B cell (primary cell): Measurements from ENCODE around the gene ZNF433. TPM values are rescaled to one million over a fixed set of nuclear protein-coding genes. Genes with fewer than 3 reads are reported as not detected.

Experiments used
- ATAC-seq: fragments of 200-7000 bp; cut with Tn5 transposase; one replicate; pipeline ENCODE4 v1.10.0; 2021; ENCODE audit warnings: low read depth, mild to moderate bottlenecking, moderate number of reproducible peaks, moderate library complexity
- CTCF ChIA-PET: fragments of 350-600 bp; sonication (Branson Sonifier 250); formaldehyde crosslinking; loops from one replicate; lab custom pipeline; 2021; ENCODE audit warnings: antibody characterized with exemption, inconsistent platforms; lab: Charles Lee
- POLR2A ChIA-PET: fragments of 350-600 bp; sonication (Branson Sonifier 250); formaldehyde crosslinking; loops from one replicate; lab custom pipeline; 2021; ENCODE audit warnings: antibody characterized with exemption; lab: Charles Lee
- DNase-seq: peaks from one replicate; pipeline ENCODE4 v3.0.0; 2013
- H2AFZ ChIP-seq: 2 replicates; pipeline ENCODE4 v1.6.1; 2012; ENCODE audit warnings: mild to moderate bottlenecking, low read depth, low read length; ENCODE audit not compliant: insufficient read depth, poor library complexity, severe bottlenecking
- H3K27ac ChIP-seq, 2 donors: 1 replicate in 1 of 2; 2 replicates in 1 of 2; pipeline ENCODE4 v1.5.1; 2012 to 2013; ENCODE audit warnings: low read length in 2 of 2, mild to moderate bottlenecking in 2 of 2, moderate library complexity in 1 of 2
- H3K27me3 ChIP-seq, 4 experiments: fragments of 200-600 bp in 1 of 4; sonication (generic) in 1 of 4; replicated peaks in 1 of 4; 1 replicate in 2 of 4; 2 replicates in 2 of 4; pipeline versions ENCODE4 v1.6.1 to v1.7.0; 2013 to 2016; ENCODE audit warnings: low read length in 3 of 4, mild to moderate bottlenecking in 2 of 4, mixed read lengths in 1 of 4, moderate library complexity in 1 of 4; ENCODE audit not compliant: insufficient read depth in 4 of 4, control insufficient read depth in 3 of 4; ENCODE audit errors: control extremely low read depth in 1 of 4
- H3K36me3 ChIP-seq, 2 experiments: replicated peaks in 1 of 2; 1 replicate in 1 of 2; 2 replicates in 1 of 2; pipeline versions ENCODE4 v1.6.1 to v1.7.1; 2013; ENCODE audit warnings: low read length in 1 of 2; ENCODE audit not compliant: insufficient read depth in 2 of 2, control insufficient read depth in 1 of 2; ENCODE audit errors: control extremely low read depth in 1 of 2, extremely low read depth in 1 of 2
- H3K4me1 ChIP-seq, 2 donors: fragments of 200-600 bp in 1 of 2; sonication (generic) in 1 of 2; 1 replicate in 1 of 2; 2 replicates in 1 of 2; pipeline versions ENCODE4 v1.5.1 to v1.6.1; 2013 to 2017; ENCODE audit warnings: low read length in 2 of 2; ENCODE audit not compliant: control insufficient read depth in 2 of 2, insufficient read depth in 2 of 2
- H3K4me2 ChIP-seq: replicated peaks from 2 replicates; pipeline ENCODE3; 2012; ENCODE audit warnings: mild to moderate bottlenecking, low read depth, low read length; ENCODE audit not compliant: poor library complexity, severe bottlenecking
- H3K4me3 ChIP-seq, 5 experiments: fragments of 200-600 bp in 1 of 5; sonication (generic) in 1 of 5; 1 replicate in 3 of 5; 2 replicates in 2 of 5; pipeline versions ENCODE4 v1.5.1 to v1.7.0; 2011 to 2016; ENCODE audit warnings: low read length in 4 of 5, mild to moderate bottlenecking in 4 of 5, low read depth in 2 of 5, control low read depth in 1 of 5, moderate library complexity in 1 of 5; ENCODE audit not compliant: insufficient read depth in 1 of 5; ENCODE audit errors: control extremely low read depth in 1 of 5, extremely low read depth in 1 of 5
- H3K79me2 ChIP-seq: fragments of 200-600 bp; sonication (generic); one replicate; pipeline ENCODE4 v1.6.0; 2016; ENCODE audit warnings: low read length; ENCODE audit not compliant: control insufficient read depth, insufficient read depth
- H3K9ac ChIP-seq: fragments of 200-600 bp; sonication (generic); 2 replicates; pipeline ENCODE4 v1.6.1; 2017; ENCODE audit warnings: mild to moderate bottlenecking, low read length, moderate library complexity
- H3K9me3 ChIP-seq, 3 donors: one replicate each; pipeline versions ENCODE4 v1.6.1 to v1.7.1; 2013; ENCODE audit warnings: low read length in 2 of 3; ENCODE audit not compliant: control insufficient read depth in 2 of 3, insufficient read depth in 1 of 3; ENCODE audit errors: control extremely low read depth in 1 of 3
- H4K20me1 ChIP-seq: 2 replicates; pipeline ENCODE4 v1.6.0; 2012; ENCODE audit warnings: mild to moderate bottlenecking, low read length; ENCODE audit not compliant: insufficient read depth, control insufficient read depth, poor library complexity, severe bottlenecking
- H3K27ac Mint-ChIP-seq: one replicate; pipeline ENCODE4 v1.8.0; 2021; ENCODE audit warnings: mixed read lengths
- H3K27me3 Mint-ChIP-seq: one replicate; pipeline ENCODE4 v1.8.0; 2021; ENCODE audit warnings: mixed read lengths
- H3K4me1 Mint-ChIP-seq: one replicate; pipeline ENCODE4 v1.8.0; 2021; ENCODE audit warnings: mixed read lengths
- H3K4me3 Mint-ChIP-seq: one replicate; pipeline ENCODE4 v1.8.0; 2021; ENCODE audit warnings: mixed read lengths
- H3K9me3 Mint-ChIP-seq: one replicate; pipeline ENCODE4 v1.8.0; 2022; ENCODE audit warnings: mixed read lengths; ENCODE audit not compliant: insufficient read depth
- EZH2 ChIP-seq: IDR thresholded peaks from 2 replicates; pipeline ENCODE4 v1.6.1; 2012; ENCODE audit warnings: borderline replicate concordance, low read depth, mild to moderate bottlenecking, moderate library complexity, low read length; ENCODE audit not compliant: insufficient read depth, poor library complexity, severe bottlenecking
- WGBS: methylation state at CpG from one replicate; pipeline ENCODE4 v1.1.5; 2013; ENCODE audit warnings: missing lambda C conversion rate; ENCODE audit not compliant: insufficient coverage; 5-methylcytosine and 5-hydroxymethylcytosine counted together
- intact Hi-C: fragments of 100-400 bp; cut with micrococcal nuclease; formaldehyde crosslinking; loops from one replicate; pipeline ENCODE4 v1.10.0; 2022
- polyA plus RNA-seq: library from polyadenylated mRNA; depleted of rRNA; stranded (reverse); fragments of >200 nt; gene quantifications from 2 replicates; pipeline ENCODE4 v1.2.3, GENCODE V29; 2012
- total RNA-seq, 2 donors: library from RNA; stranded (reverse); fragments of 120-200 nt in 1 of 2; gene quantifications; 1 replicate in 1 of 2; 2 replicates in 1 of 2; pipeline versions ENCODE4 v1.2.3 to v1.2.4, GENCODE V29; 2013 to 2022
- TF ChIP-seq, protein P1 (sequence below): fragments of 200-600 bp; IDR thresholded peaks from one replicate; pipeline ENCODE4 v1.8.0; 2022; ENCODE audit warnings: antibody characterized with exemption, mild to moderate bottlenecking

ZNF433 gene
- total and polyA plus RNA-seq, 2 donors (not counting 1 experiment from before 2014, with no cell fraction given) = 1.3 to 7.3 TPM

DNA sequence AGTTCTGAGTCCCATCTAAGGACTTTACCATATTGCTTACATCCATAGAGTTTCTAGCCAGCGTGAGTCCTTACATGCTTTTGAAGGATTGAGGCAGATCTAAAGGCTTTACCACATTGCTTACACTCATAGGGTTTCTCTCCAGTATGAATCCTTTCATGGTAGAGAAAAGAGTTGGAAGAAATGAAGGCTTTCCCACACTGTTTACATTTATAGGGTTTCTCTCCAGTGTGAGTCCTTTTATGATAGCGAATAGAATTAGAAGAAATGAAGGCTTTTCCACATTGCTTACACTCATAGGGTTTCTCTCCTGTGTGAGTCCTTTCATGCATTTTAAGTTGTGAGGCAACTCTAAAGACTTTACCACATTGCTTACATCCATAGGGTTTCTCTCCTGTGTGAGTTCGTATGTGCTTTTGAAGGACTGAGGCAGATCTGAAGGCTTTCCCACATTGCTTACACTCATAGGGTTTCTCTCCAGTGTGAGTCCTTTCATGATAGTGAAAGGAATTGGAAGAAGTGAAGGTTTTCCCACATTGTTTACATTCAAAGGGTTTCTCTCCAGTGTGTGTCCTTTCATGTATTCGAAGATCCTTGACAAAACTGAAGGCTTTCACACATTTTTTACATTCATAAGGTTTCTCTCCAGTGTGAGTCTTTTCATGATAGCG, 8.4 kb upstream of the ZNF433 start:
- H3K27ac Mint-ChIP-seq = no peak overlapping the region
- no peaks in the 10 kb centered on the region for H3K79me2 ChIP-seq
- H3K4me1 Mint-ChIP-seq = no peaks in the 10 kb centered on the region
- no peak overlapping the region for H3K4me2 ChIP-seq
- H4K20me1 ChIP-seq = no peaks in the 10 kb centered on the region
- no peaks in the 10 kb centered on the region for H3K36me3 ChIP-seq
- H3K9me3 Mint-ChIP-seq = peaks cover 12% of the 10 kb centered on the region
- intact Hi-C loops = no loop called here
- no CpG with 5 or more reads among the region's 5 CpGs for WGBS
- peaks cover 16 to 39% (median 26%) of the 10 kb centered on the region in 3 donors for H3K9me3 ChIP-seq
- ATAC-seq (no peak), DNase-seq (no peak)
- H2AFZ ChIP-seq = no peak overlapping the region
- no peaks in the 10 kb centered on the region for H3K27me3 Mint-ChIP-seq
- POLR2A ChIA-PET = no interaction called here
- no peaks in the 10 kb centered on the region for H3K4me1 ChIP-seq
- TF ChIP-seq, protein P1, sequence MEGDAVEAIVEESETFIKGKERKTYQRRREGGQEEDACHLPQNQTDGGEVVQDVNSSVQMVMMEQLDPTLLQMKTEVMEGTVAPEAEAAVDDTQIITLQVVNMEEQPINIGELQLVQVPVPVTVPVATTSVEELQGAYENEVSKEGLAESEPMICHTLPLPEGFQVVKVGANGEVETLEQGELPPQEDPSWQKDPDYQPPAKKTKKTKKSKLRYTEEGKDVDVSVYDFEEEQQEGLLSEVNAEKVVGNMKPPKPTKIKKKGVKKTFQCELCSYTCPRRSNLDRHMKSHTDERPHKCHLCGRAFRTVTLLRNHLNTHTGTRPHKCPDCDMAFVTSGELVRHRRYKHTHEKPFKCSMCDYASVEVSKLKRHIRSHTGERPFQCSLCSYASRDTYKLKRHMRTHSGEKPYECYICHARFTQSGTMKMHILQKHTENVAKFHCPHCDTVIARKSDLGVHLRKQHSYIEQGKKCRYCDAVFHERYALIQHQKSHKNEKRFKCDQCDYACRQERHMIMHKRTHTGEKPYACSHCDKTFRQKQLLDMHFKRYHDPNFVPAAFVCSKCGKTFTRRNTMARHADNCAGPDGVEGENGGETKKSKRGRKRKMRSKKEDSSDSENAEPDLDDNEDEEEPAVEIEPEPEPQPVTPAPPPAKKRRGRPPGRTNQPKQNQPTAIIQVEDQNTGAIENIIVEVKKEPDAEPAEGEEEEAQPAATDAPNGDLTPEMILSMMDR = no peak
- TF ChIP-seq EZH2 = no peak
- no peak overlapping the region for H3K27ac ChIP-seq
- no peak overlapping the region for H3K4me3 Mint-ChIP-seq
- CTCF ChIA-PET = no interaction called here
- no peak overlapping the region for H3K4me3 ChIP-seq
- no peak overlapping the region for H3K9ac ChIP-seq
- H3K27me3 ChIP-seq = no peaks in the 10 kb centered on the region

DNA sequence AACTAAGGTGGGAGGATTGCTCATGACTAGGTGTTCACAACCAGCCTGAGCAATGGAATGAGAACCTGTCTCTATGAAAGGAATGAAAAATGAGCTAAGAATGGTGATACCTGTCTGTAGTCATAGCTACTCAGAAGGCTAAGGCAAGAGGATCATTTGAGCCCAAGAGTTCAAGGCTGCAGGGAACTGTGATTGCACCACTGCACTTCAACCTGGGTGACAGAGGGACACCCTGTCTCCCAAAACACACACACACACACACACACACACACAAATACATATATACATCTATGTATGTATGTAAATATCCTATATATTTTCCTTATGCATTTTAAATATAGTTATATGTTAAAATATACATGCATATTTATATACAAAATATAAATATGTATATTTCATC, 7.4 kb upstream of the ZNF433 start:
- Histone ChIP-seq H3K79me2 (no peaks in the 10 kb centered on the region), H4K20me1 (no peaks in the 10 kb centered on the region), H3K27me3 (no peaks in the 10 kb centered on the region), H3K9ac (no peak overlapping the region), H3K36me3 (no peaks in the 10 kb centered on the region), H3K4me2 (no peak overlapping the region), H3K4me3 (no peak overlapping the region), H2AFZ (no peak overlapping the region), H3K9me3 (peaks cover 16 to 39% (median 26%) of the 10 kb centered on the region in 3 donors), H3K4me1 (no peaks in the 10 kb centered on the region), H3K27ac (no peak overlapping the region)
- H3K27ac Mint-ChIP-seq = no peak overlapping the region
- no peak overlapping the region for H3K4me3 Mint-ChIP-seq
- ATAC-seq = no peak
- TF ChIP-seq, protein P1 = no peak
- H3K9me3 Mint-ChIP-seq = peaks cover 12% of the 10 kb centered on the region
- ChIA-PET POLR2A (no interaction called here), CTCF (no interaction called here)
- DNase-seq = no peak
- H3K27me3 Mint-ChIP-seq = no peaks in the 10 kb centered on the region
- H3K4me1 Mint-ChIP-seq = no peaks in the 10 kb centered on the region
- intact Hi-C loops = no loop called here
